Measurements from ENCODE around the gene SUPT16H. TPM values are rescaled to one million over a fixed set of nuclear protein-coding genes. Genes with fewer than 3 reads are reported as not detected.
"Not testable (repeated sequence)": the region's sequence is repeated elsewhere in the genome, so short reads cannot be mapped to it uniquely, and the experiment has no call there.

Gene SUPT16H
- total RNA-seq, 1 experiment from 2014 or later, result 65.4 TPM

GRCh38 chr14:21308132-21308478, 75.7 kb downstream of the SUPT16H start:
- H3K79me2 ChIP-seq (ENCODE audit: low read depth), result no peaks in the 10 kb centered on the region
- TSS peak; percentile 98 for BruUV-seq (replicated peaks)
- intact Hi-C loops (cut with micrococcal nuclease; ENCODE audit: unreplicated experiment), result loop anchor here (1.0 to 2.0 kb wide), 2 partner anchors 39 to 75 kb away; partner anchors contain the start of gene HNRNPC
- peak in 1 of 2 experiments; percentile 65 for DNase-seq
- H4K20me1 ChIP-seq (ENCODE audit: insufficient read depth), result no peaks in the 10 kb centered on the region
- H3K36me3 ChIP-seq (ENCODE audit: low read depth), result no peaks in the 10 kb centered on the region
- peaks cover 10% of the 10 kb centered on the region for H3F3A ChIP-seq (ENCODE audit: insufficient read depth, low read depth)
- CTCF ChIA-PET, result interaction anchor here (0.5 kb wide), 1 partner anchor 238 kb away, joined by 3 read pairs; the partner anchor contains the start of gene ARHGEF40
- no peaks in the 10 kb centered on the region for H3K9me2 ChIP-seq (ENCODE audit: insufficient read depth)
- peak overlapping the region; percentile 81 for H2AFZ ChIP-seq
- H3K27me3 ChIP-seq (ENCODE audit: insufficient read depth, low read depth), result no peaks in the 10 kb centered on the region
- peak overlapping the region; percentile 84 for H3K27ac ChIP-seq
- TF ChIP-seq EZH2 (IDR thresholded peaks at IDR 0.05; ENCODE audit: low read depth), result no peak
- TF ChIP-seq CTCF (conservative IDR thresholded peaks at IDR 0.05), result no peak
- no peaks in the 10 kb centered on the region for H3K9me3 ChIP-seq (ENCODE audit: insufficient read depth, low read depth)
- peak overlapping the region; percentile 70 for H3K4me3 ChIP-seq
- POLR2A ChIA-PET (ENCODE audit: unreplicated experiment), result no interaction called here
- peaks cover 12% of the 10 kb centered on the region for H3K4me1 ChIP-seq (replicated peaks; ENCODE audit: insufficient read depth)
- H3K4me2 ChIP-seq, result peak overlapping the region; percentile 89

GRCh38 chr14:21307637-21308036, 76.2 kb downstream of the SUPT16H start:
- ChIA-PET POLR2A (ENCODE audit: unreplicated experiment) (no interaction called here), CTCF (interaction anchor here (0.5 kb wide), 1 partner anchor 237 kb away, joined by 3 read pairs; the partner anchor contains the start of gene ARHGEF40)
- Histone ChIP-seq H3F3A (ENCODE audit: insufficient read depth, low read depth) (peaks cover 10% of the 10 kb centered on the region), H3K9me3 (ENCODE audit: insufficient read depth, low read depth) (no peaks in the 10 kb centered on the region), H3K4me3 (peak overlapping the region; percentile 70; the same call in 1 of the 2 replicates), H2AFZ (no peak overlapping the region), H3K4me2 (peak overlapping the region; percentile 89), H4K20me1 (ENCODE audit: insufficient read depth) (no peaks in the 10 kb centered on the region), H3K27ac (peak overlapping the region; percentile 84), H3K36me3 (ENCODE audit: low read depth) (no peaks in the 10 kb centered on the region), H3K27me3 (ENCODE audit: insufficient read depth, low read depth) (no peaks in the 10 kb centered on the region), H3K9me2 (ENCODE audit: insufficient read depth) (no peaks in the 10 kb centered on the region), H3K79me2 (ENCODE audit: low read depth) (no peaks in the 10 kb centered on the region), H3K4me1 (replicated peaks; ENCODE audit: insufficient read depth) (peaks cover 12% of the 10 kb centered on the region)
- DNase-seq, result no peak
- intact Hi-C loops (cut with micrococcal nuclease; ENCODE audit: unreplicated experiment), result loop anchor here (1.0 to 2.0 kb wide), 2 partner anchors 38 to 75 kb away; partner anchors contain the start of gene HNRNPC
- BruUV-seq (replicated peaks), result no TSS peak
- TF ChIP-seq CTCF (conservative IDR thresholded peaks at IDR 0.05) (no peak), EZH2 (IDR thresholded peaks at IDR 0.05; ENCODE audit: low read depth) (no peak)

- H3K4me3 ChIP-seq; H3K27me3 ChIP-seq (ENCODE audit: insufficient read depth, low read depth); BruUV-seq (replicated peaks); DNase-seq; H3F3A ChIP-seq (ENCODE audit: insufficient read depth, low read depth); H3K4me2 ChIP-seq; H3K36me3 ChIP-seq (ENCODE audit: low read depth); H3K4me1 ChIP-seq (replicated peaks; ENCODE audit: insufficient read depth); H3K9me2 ChIP-seq (ENCODE audit: insufficient read depth); H3K27ac ChIP-seq; H3K79me2 ChIP-seq (ENCODE audit: low read depth); POLR2A ChIA-PET (ENCODE audit: unreplicated experiment); CTCF ChIA-PET; H3K9me3 ChIP-seq (ENCODE audit: insufficient read depth, low read depth); intact Hi-C loops (cut with micrococcal nuclease; ENCODE audit: unreplicated experiment); H4K20me1 ChIP-seq (ENCODE audit: insufficient read depth); H2AFZ ChIP-seq: not testable (repeated sequence)
These were observed 81.0 kb downstream of the SUPT16H start for GRCh38 chr14:21302836-21303140.

Measured in PC-9 (cell line).